H9 (cell line): ENCODE data around the gene OPTN. TPM values are rescaled to one million over a fixed set of nuclear protein-coding genes. Genes with fewer than 3 reads are reported as not detected.

Source experiments
- DNase-seq: peaks from one replicate; pipeline ENCODE4 v3.0.0-alpha.2; 2017
- H2AFZ ChIP-seq: one replicate; pipeline ENCODE4 v1.6.1; 2013; ENCODE audit warnings: mild to moderate bottlenecking, low read length, control low read depth, moderate library complexity
- H2AK5ac ChIP-seq: 2 replicates; pipeline ENCODE4 v1.6.1; 2013; ENCODE audit warnings: low read length, control low read depth, mixed read lengths; ENCODE audit not compliant: insufficient read length
- H2BK120ac ChIP-seq: one replicate; pipeline ENCODE4 v1.6.1; 2013; ENCODE audit warnings: low read depth, mild to moderate bottlenecking, low read length, control low read depth, inconsistent platforms; ENCODE audit not compliant: poor library complexity, severe bottlenecking
- H2BK12ac ChIP-seq: 2 replicates; pipeline ENCODE4 v1.6.1; 2013; ENCODE audit warnings: low read length, control low read depth, mixed read lengths, low read depth; ENCODE audit not compliant: insufficient read length
- H2BK15ac ChIP-seq: 2 replicates; pipeline ENCODE4 v1.6.1; 2013; ENCODE audit warnings: low read depth, low read length, control low read depth
- H2BK20ac ChIP-seq: one replicate; pipeline ENCODE4 v1.6.1; 2013; ENCODE audit warnings: low read depth, mild to moderate bottlenecking, low read length, control low read depth, inconsistent platforms; ENCODE audit not compliant: poor library complexity, severe bottlenecking
- H2BK5ac ChIP-seq: 2 replicates; pipeline ENCODE4 v1.6.1; 2013; ENCODE audit warnings: low read length, control low read depth, mixed read lengths; ENCODE audit not compliant: insufficient read length
- H3K14ac ChIP-seq: 2 replicates; pipeline ENCODE4 v1.6.1; 2013; ENCODE audit warnings: low read length, control low read depth; ENCODE audit not compliant: insufficient read depth
- H3K18ac ChIP-seq: 2 replicates; pipeline ENCODE4 v1.6.1; 2013; ENCODE audit warnings: low read depth, mild to moderate bottlenecking, mixed read lengths, low read length, control low read depth; ENCODE audit not compliant: insufficient read length
- H3K23ac ChIP-seq: 2 replicates; pipeline ENCODE4 v1.6.1; 2013; ENCODE audit warnings: low read length, control low read depth, mixed read lengths, low read depth; ENCODE audit not compliant: insufficient read length
- H3K23me2 ChIP-seq: 2 replicates; pipeline ENCODE4 v1.6.1; 2013; ENCODE audit warnings: low read depth, mild to moderate bottlenecking, mixed read lengths, low read length, control low read depth; ENCODE audit not compliant: insufficient read length, poor library complexity, severe bottlenecking
- H3K27ac ChIP-seq: 2 replicates; pipeline ENCODE4 v1.5.1; 2013; ENCODE audit warnings: low read length, control low read depth, mixed read lengths, low read depth; ENCODE audit not compliant: insufficient read length
- H3K27me3 ChIP-seq: 2 replicates; pipeline ENCODE4 v1.6.1; 2013; ENCODE audit warnings: low read length, control low read depth, inconsistent platforms; ENCODE audit not compliant: insufficient read depth
- H3K4ac ChIP-seq: 2 replicates; pipeline ENCODE4 v1.6.1; 2013; ENCODE audit warnings: low read depth, mild to moderate bottlenecking, control low read depth, inconsistent platforms, low read length, moderate library complexity
- H3K4me1 ChIP-seq: 2 replicates; pipeline ENCODE4 v1.6.1; 2013; ENCODE audit warnings: low read length, control low read depth, inconsistent platforms; ENCODE audit not compliant: insufficient read depth
- H3K4me2 ChIP-seq: 2 replicates; pipeline ENCODE4 v1.6.1; 2013; ENCODE audit warnings: low read length, control low read depth, mixed read lengths; ENCODE audit not compliant: insufficient read length, insufficient read depth
- H3K56ac ChIP-seq: 2 replicates; pipeline ENCODE4 v1.6.1; 2013; ENCODE audit warnings: low read depth, mild to moderate bottlenecking, mixed read lengths, low read length, control low read depth; ENCODE audit not compliant: insufficient read length
- H3K79me1 ChIP-seq: 2 replicates; pipeline ENCODE4 v1.6.1; 2013; ENCODE audit warnings: low read depth, mild to moderate bottlenecking, moderate library complexity, low read length, control low read depth, inconsistent platforms; ENCODE audit not compliant: insufficient read depth, poor library complexity, severe bottlenecking
- H3K79me2 ChIP-seq: 2 replicates; pipeline ENCODE4 v1.6.1; 2013; ENCODE audit warnings: low read length, control low read depth, inconsistent platforms; ENCODE audit not compliant: insufficient read depth
- H3K9ac ChIP-seq: 2 replicates; pipeline ENCODE4 v1.6.1; 2013; ENCODE audit warnings: low read length, control low read depth, mixed read lengths; ENCODE audit not compliant: insufficient read length; ENCODE audit errors: extremely low read depth
- H3K9me3 ChIP-seq: one replicate; pipeline ENCODE4 v1.6.1; 2013; ENCODE audit warnings: low read depth, low read length, inconsistent platforms; ENCODE audit not compliant: control insufficient read depth
- H3T11ph ChIP-seq: one replicate; pipeline ENCODE4 v1.6.1; 2013; ENCODE audit warnings: mild to moderate bottlenecking, low read length, control low read depth, inconsistent platforms
- H4K20me1 ChIP-seq: one replicate; pipeline ENCODE4 v1.6.1; 2013; ENCODE audit not compliant: control insufficient read depth, insufficient read length, insufficient read depth
- H4K5ac ChIP-seq: 2 replicates; pipeline ENCODE4 v1.6.1; 2013; ENCODE audit warnings: low read depth, mild to moderate bottlenecking, mixed read lengths, low read length, control low read depth; ENCODE audit not compliant: insufficient read length
- H4K8ac ChIP-seq: replicated peaks from 2 replicates; pipeline ENCODE4 v1.6.1; 2013; ENCODE audit warnings: low read length, control low read depth, mixed read lengths, low read depth; ENCODE audit not compliant: insufficient read length
- H4K91ac ChIP-seq: 2 replicates; pipeline ENCODE4 v1.6.1; 2013; ENCODE audit warnings: low read depth, mild to moderate bottlenecking, moderate library complexity, mixed read lengths, low read length, control low read depth; ENCODE audit not compliant: insufficient read length
- H3K27ac Mint-ChIP-seq, 3 experiments: 2 replicates in 2 of 3; 3 replicates in 1 of 3; pipeline ENCODE4 v1.8.0; 2020 to 2021; ENCODE audit warnings: mixed read lengths in 3 of 3, mild to moderate bottlenecking in 1 of 3, moderate library complexity in 1 of 3
- H3K27me3 Mint-ChIP-seq: 2 replicates; pipeline ENCODE4 v1.8.0; 2021; ENCODE audit warnings: low read depth, mild to moderate bottlenecking, moderate library complexity, mixed read lengths
- H3K36me3 Mint-ChIP-seq, 3 experiments: 2 replicates in 2 of 3; 3 replicates in 1 of 3; pipeline ENCODE4 v1.8.0; 2020 to 2021; ENCODE audit warnings: low read depth in 3 of 3, mixed read lengths in 3 of 3; ENCODE audit not compliant: insufficient read depth in 1 of 3
- H3K4me1 Mint-ChIP-seq, 2 experiments: 2 replicates each; pipeline ENCODE4 v1.8.0; 2020; ENCODE audit warnings: mixed read lengths in 2 of 2
- H3K4me3 Mint-ChIP-seq, 2 experiments: 2 replicates in 1 of 2; 3 replicates in 1 of 2; pipeline ENCODE4 v1.8.0; 2020 to 2021; ENCODE audit warnings: mild to moderate bottlenecking in 2 of 2, mixed read lengths in 2 of 2, moderate library complexity in 1 of 2
- H3K9me3 Mint-ChIP-seq, 2 experiments: 2 replicates in 1 of 2; 3 replicates in 1 of 2; pipeline ENCODE4 v1.8.0; 2020; ENCODE audit warnings: mild to moderate bottlenecking in 2 of 2, mixed read lengths in 2 of 2, moderate library complexity in 1 of 2
- CTCF ChIP-seq: fragments of 200-600 bp; sonication (generic); conservative IDR thresholded peaks from 3 replicates; pipeline ENCODE4 v1.8.0; 2021; ENCODE audit warnings: antibody characterized with exemption, mild to moderate bottlenecking
- WGBS: extraction: QIAGEN DNeasy Blood & Tissue Kit; methylation state at CpG from one replicate; pipeline ENCODE4 v1.1.7; 2013; ENCODE audit warnings: missing lambda C conversion rate, low lambda C conversion rate, mixed read lengths; ENCODE audit not compliant: insufficient read length; ENCODE audit errors: extremely low coverage; 5-methylcytosine and 5-hydroxymethylcytosine counted together
- total RNA-seq: library from RNA; stranded (reverse); gene quantifications from 2 replicates; pipeline ENCODE4 v1.2.1, GENCODE V29; 2021

The OPTN gene
- total RNA-seq, 1 experiment from 2014 or later, result 16.1 TPM

- no peak overlapping the region for H3K27ac Mint-ChIP-seq
- DNase-seq, result no peak
- no peak overlapping the region for H2BK20ac ChIP-seq
Measured at GRCh38 chr10:13110908-13111307, 10.9 kb downstream of the OPTN start.

More at GRCh38 chr10:13110908-13111307, 10.9 kb downstream of the OPTN start:
- Histone ChIP-seq H3T11ph (no peak overlapping the region), H3K56ac (no peak overlapping the region), H2BK5ac (no peak overlapping the region), H3K4ac (no peak overlapping the region), H4K8ac (no peak overlapping the region), H3K4me2 (no peak overlapping the region), H3K14ac (no peak overlapping the region), H3K27me3 (no peaks in the 10 kb centered on the region), H3K18ac (no peak overlapping the region), H3K27ac (no peak overlapping the region), H4K5ac (no peak overlapping the region), H3K79me1 (no peaks in the 10 kb centered on the region), H3K9ac (no peak overlapping the region), H2BK120ac (no peak overlapping the region), H4K20me1 (no peaks in the 10 kb centered on the region), H2BK12ac (no peak overlapping the region), H3K4me1 (no peaks in the 10 kb centered on the region; the same call in 1 of the 2 replicates), H2AK5ac (no peak overlapping the region), H2BK15ac (no peak overlapping the region), H2AFZ (no peak overlapping the region), H3K23me2 (no peaks in the 10 kb centered on the region), H3K9me3 (no peaks in the 10 kb centered on the region), H3K23ac (no peak overlapping the region), H3K79me2 (no peaks in the 10 kb centered on the region), H4K91ac (no peak overlapping the region)
- Mint-ChIP-seq H3K9me3 (no peaks in the 10 kb centered on the region), H3K27me3 (no peaks in the 10 kb centered on the region), H3K36me3 (peaks cover 0 to 18% (median 16%) of the 10 kb centered on the region in 3 experiments; a peak in 6 of 7 replicates), H3K4me3 (no peak overlapping the region), H3K4me1 (peaks cover 0 to 2% of the 10 kb centered on the region in 2 experiments; a peak in 1 of 4 replicates)
- no peak for TF ChIP-seq CTCF
- no CpG with 5 or more reads among the region's 3 CpGs for WGBS
